RWPE2 (cell line): ENCODE data around the gene ZNF26.
A peak's percentile ranks its signal among the peaks of the same experiment; 100 is the strongest.

Source experiments
- ATAC-seq: fragments of 200-7000 bp; cut with Tn5 transposase; 3 replicates; pipeline ENCODE4 v1.9.1; 2021; ENCODE audit warnings: low read depth
- DNase-seq: peaks from one replicate; pipeline ENCODE4 v3.0.0-alpha.2; 2020; ENCODE audit warnings: low spot score
- H3K27ac ChIP-seq: fragments of 450-650 bp; 2 replicates; pipeline ENCODE4 v1.5.1; 2017; ENCODE audit warnings: mild to moderate bottlenecking; ENCODE audit not compliant: poor library complexity, severe bottlenecking
- H3K27me3 ChIP-seq: fragments of 250-450 bp; sonication (Bioruptor Pico); 2 replicates; pipeline ENCODE4 v1.5.1; 2021; ENCODE audit warnings: mild to moderate bottlenecking, moderate library complexity; ENCODE audit not compliant: insufficient read depth, poor library complexity, severe bottlenecking
- H3K36me3 ChIP-seq: fragments of 250-450 bp; sonication (Bioruptor Pico); 2 replicates; pipeline ENCODE4 v1.5.1; 2020; ENCODE audit warnings: low read depth, mild to moderate bottlenecking, moderate library complexity
- H3K4me1 ChIP-seq: fragments of 250-450 bp; sonication (Bioruptor Pico); 2 replicates; pipeline ENCODE4 v1.5.1; 2021; ENCODE audit warnings: mild to moderate bottlenecking, moderate library complexity; ENCODE audit not compliant: insufficient read depth, poor library complexity, severe bottlenecking
- H3K4me3 ChIP-seq: fragments of 250-450 bp; sonication (Bioruptor Pico); 2 replicates; pipeline ENCODE4 v1.5.1; 2021; ENCODE audit warnings: mild to moderate bottlenecking, moderate library complexity; ENCODE audit not compliant: severe bottlenecking
- H3K9me3 ChIP-seq: fragments of 250-450 bp; sonication (Bioruptor Pico); 2 replicates; pipeline ENCODE4 v1.5.1; 2021; ENCODE audit warnings: mild to moderate bottlenecking, moderate library complexity; ENCODE audit not compliant: severe bottlenecking
- TF ChIP-seq, protein P1 (sequence below): fragments of 450-650 bp; IDR thresholded peaks from one replicate; pipeline ENCODE4 v1.5.1; 2017; ENCODE audit warnings: mild to moderate bottlenecking, moderate library complexity; ENCODE audit not compliant: poor library complexity, severe bottlenecking

Gene ZNF26

GRCh38 chr12:132953163-132953425 lies 33.1 kb upstream of the ZNF26 start:
- no peaks in the 10 kb centered on the region for H3K27me3 ChIP-seq
- peaks cover 22% of the 10 kb centered on the region for H3K9me3 ChIP-seq
- peaks cover 3% of the 10 kb centered on the region; the same call in 1 of the 2 replicates for H3K36me3 ChIP-seq
- peaks cover 6% of the 10 kb centered on the region for H3K4me1 ChIP-seq
- DNase-seq (no peak), ATAC-seq (no peak)
- H3K4me3 ChIP-seq, result no peak overlapping the region
- H3K27ac ChIP-seq, result no peak overlapping the region
- TF ChIP-seq, protein P1, sequence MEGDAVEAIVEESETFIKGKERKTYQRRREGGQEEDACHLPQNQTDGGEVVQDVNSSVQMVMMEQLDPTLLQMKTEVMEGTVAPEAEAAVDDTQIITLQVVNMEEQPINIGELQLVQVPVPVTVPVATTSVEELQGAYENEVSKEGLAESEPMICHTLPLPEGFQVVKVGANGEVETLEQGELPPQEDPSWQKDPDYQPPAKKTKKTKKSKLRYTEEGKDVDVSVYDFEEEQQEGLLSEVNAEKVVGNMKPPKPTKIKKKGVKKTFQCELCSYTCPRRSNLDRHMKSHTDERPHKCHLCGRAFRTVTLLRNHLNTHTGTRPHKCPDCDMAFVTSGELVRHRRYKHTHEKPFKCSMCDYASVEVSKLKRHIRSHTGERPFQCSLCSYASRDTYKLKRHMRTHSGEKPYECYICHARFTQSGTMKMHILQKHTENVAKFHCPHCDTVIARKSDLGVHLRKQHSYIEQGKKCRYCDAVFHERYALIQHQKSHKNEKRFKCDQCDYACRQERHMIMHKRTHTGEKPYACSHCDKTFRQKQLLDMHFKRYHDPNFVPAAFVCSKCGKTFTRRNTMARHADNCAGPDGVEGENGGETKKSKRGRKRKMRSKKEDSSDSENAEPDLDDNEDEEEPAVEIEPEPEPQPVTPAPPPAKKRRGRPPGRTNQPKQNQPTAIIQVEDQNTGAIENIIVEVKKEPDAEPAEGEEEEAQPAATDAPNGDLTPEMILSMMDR, result no peak

DNA sequence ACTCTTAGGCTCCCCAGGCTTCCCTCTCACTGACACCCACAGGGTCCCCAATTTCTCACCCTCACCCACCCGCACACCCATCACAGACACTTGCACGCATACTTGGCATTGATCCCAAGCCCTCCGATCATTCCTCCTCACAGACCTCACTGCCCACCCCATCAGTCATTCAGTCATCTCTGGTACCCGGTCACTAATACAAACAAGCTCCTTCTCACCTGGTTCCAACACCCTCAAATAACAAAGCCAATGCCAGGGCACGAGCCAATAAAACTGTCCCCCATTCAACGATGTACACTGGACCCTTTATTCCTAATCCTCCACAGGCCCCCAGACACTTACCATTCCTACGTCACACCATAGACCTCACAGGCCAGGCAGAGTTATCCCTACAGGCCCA lies 32.4 kb upstream of the ZNF26 start:
- no peak for ATAC-seq
- no peaks in the 10 kb centered on the region; the same call in 1 of the 2 replicates for H3K36me3 ChIP-seq
- TF ChIP-seq, protein P1, result no peak
- no peak overlapping the region for H3K27ac ChIP-seq
- no peak for DNase-seq
- H3K4me1 ChIP-seq, result peaks cover 6% of the 10 kb centered on the region
- H3K4me3 ChIP-seq, result no peak overlapping the region
- H3K9me3 ChIP-seq, result peaks cover 22% of the 10 kb centered on the region
- no peaks in the 10 kb centered on the region for H3K27me3 ChIP-seq

DNA sequence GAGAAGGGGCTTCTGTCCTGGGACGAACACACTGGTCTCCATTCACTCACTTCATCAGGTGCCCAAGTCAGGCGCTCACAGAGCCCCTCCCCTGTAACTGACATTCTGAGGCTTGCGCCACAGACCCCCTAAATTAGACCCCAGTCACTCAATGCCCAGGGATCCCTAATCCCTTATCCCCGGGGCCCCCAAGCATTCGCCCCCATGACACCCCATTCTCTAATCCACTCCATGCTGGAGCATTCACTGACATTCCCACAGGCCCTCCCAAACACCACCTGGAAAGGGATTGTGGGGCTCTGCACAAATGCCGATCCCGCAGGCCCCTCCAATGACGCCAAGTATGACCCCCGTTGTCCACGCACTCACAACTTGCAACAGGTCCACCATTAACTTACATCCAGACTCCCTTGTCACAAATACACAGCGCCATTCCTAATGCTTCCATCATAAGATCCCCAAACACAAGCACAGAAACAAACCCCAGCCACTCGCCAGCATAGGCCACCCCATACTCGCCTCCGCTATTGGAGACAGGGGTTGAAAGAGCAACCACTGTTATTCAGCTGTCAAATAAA lies 31.6 kb upstream of the ZNF26 start:
- Histone ChIP-seq H3K4me1 (peaks cover 6% of the 10 kb centered on the region), H3K27ac (peak overlapping the region; percentile 68), H3K36me3 (no peaks in the 10 kb centered on the region; the same call in 1 of the 2 replicates), H3K4me3 (no peak overlapping the region), H3K9me3 (peaks cover 22% of the 10 kb centered on the region), H3K27me3 (no peaks in the 10 kb centered on the region)
- ATAC-seq, result no peak; the same call in 2 of the 3 replicates
- TF ChIP-seq, protein P1, result no peak
- no peak for DNase-seq

DNA sequence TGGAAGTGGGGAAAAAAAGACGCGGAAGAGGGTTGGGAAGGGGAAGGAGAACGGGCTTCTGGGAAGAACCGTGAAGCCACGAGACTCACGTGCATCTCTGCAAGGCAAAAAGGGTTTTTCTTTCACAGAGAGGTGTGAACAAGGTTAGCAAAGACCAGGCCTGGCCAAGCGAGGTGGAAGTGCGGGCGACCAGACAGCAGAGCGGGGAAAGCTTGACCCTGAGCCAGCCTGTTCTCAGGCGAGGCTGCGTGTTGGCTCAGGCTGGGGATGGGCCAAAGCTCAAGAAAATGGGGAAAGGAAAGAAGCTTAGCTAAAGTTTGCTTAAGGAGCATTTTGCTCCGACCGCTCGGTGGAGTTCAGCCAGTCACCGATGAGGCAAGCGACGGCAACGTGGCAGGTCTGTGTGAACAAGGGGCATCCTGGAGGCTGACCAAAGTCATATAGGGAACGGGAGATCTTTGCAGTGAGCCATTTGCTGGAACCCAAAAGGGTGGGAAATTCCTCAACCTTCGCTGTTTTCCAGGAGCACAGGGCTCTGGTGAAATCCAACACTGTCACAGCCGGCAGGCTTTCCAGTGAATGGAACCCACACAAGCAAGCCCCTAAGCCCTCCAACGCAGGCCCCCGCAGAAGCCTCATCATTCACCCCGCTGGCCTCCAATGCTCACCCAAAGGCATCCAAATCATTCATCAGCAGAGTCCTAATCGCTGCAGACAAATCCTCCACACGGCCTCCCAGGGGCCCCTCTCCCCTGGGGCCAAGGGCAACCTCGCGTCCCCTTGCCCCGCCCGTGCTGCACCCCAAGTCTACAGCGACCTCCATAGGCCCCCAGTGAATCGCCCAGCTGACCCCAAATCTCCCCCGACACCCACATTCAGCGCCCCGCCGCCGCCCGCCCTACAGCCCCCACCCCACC lies 30.8 kb upstream of the ZNF26 start:
- Histone ChIP-seq H3K27me3 (no peaks in the 10 kb centered on the region), H3K4me3 (peak overlapping the region; percentile 94), H3K9me3 (peaks cover 16% of the 10 kb centered on the region), H3K4me1 (peaks cover 6% of the 10 kb centered on the region), H3K36me3 (no peaks in the 10 kb centered on the region; the same call in 1 of the 2 replicates), H3K27ac (peak overlapping the region; percentile 68)
- DNase-seq, result no peak
- peak; percentile 62 for ATAC-seq
- TF ChIP-seq, protein P1, result no peak
